HG03103 (cell line): ENCODE data around the gene STX3.
"Not testable (repeated sequence)": the region's sequence is repeated elsewhere in the genome, so short reads cannot be mapped to it uniquely, and the experiment has no call there.

ENCODE experiments used
- ATAC-seq: cut with Tn5 transposase; IDR thresholded peaks from one replicate; pipeline ENCODE4 v1.9.1; 2021; ENCODE audit warnings: low read depth; ENCODE audit not compliant: unreplicated experiment

STX3 gene

GRCh38 chr11:59829358-59829757 lies 74.2 kb downstream of the STX3 start:
- ATAC-seq = no peak

- no peak for ATAC-seq
Observed at GRCh38 chr11:59833602-59834001, 78.4 kb downstream of the STX3 start.

GRCh38 chr11:59839615-59840014 lies 84.4 kb downstream of the STX3 start:
- no peak for ATAC-seq

- ATAC-seq = no peak
Observed at GRCh38 chr11:59841514-59841913, 86.3 kb downstream of the STX3 start.

- ATAC-seq = no peak
Observed at GRCh38 chr11:59842316-59842715, 87.1 kb downstream of the STX3 start.

GRCh38 chr11:59845399-59845798 lies 90.2 kb downstream of the STX3 start, which contains the start of gene CBLIF:
TSS of gene CBLIF (minus strand) at chr11:59845499. CDS start at chr11:59845453, 46 bp downstream.
- ATAC-seq = no peak

GRCh38 chr11:59846556-59846955 lies 91.4 kb downstream of the STX3 start:
- ATAC-seq = no peak

GRCh38 chr11:59847626-59848025 lies 92.5 kb downstream of the STX3 start:
- ATAC-seq = no peak

GRCh38 chr11:59848439-59848838 lies 93.3 kb downstream of the STX3 start:
- ATAC-seq = not testable (repeated sequence)

GRCh38 chr11:59849129-59849528 lies 94.0 kb downstream of the STX3 start:
- no peak for ATAC-seq

- ATAC-seq = not testable (repeated sequence)
Observed at GRCh38 chr11:59849551-59849950, 94.4 kb downstream of the STX3 start.

- not testable (repeated sequence) for ATAC-seq
Observed at GRCh38 chr11:59851416-59851815, 96.2 kb downstream of the STX3 start.

GRCh38 chr11:59854871-59855270 lies 99.7 kb downstream of the STX3 start:
- ATAC-seq = no peak
